OCI-LY1 (cell line): ENCODE results near the gene APOC3.

Experiments
- H2AFZ ChIP-seq: fragments of 200-600 bp; sonication (generic), shearing (Covaris generic); 2 replicates; pipeline ENCODE4 v1.6.0; 2014; ENCODE audit warnings: antibody characterized with exemption, mild to moderate bottlenecking, low read length
- H3F3A ChIP-seq: fragments of 200-600 bp; sonication (generic), shearing (Covaris generic); 2 replicates; pipeline ENCODE4 v1.6.0; 2014; ENCODE audit warnings: mild to moderate bottlenecking, antibody characterized with exemption, low read length, moderate library complexity; ENCODE audit not compliant: insufficient read depth
- H3K27ac ChIP-seq: fragments of 200-600 bp; sonication (generic); 2 replicates; pipeline ENCODE4 v1.5.1; 2014; ENCODE audit warnings: low read length, mixed run types, mild to moderate bottlenecking, low read depth; ENCODE audit not compliant: poor library complexity, severe bottlenecking
- H3K27me3 ChIP-seq: fragments of 200-600 bp; sonication (generic); 2 replicates; pipeline ENCODE4 v1.6.0; 2014; ENCODE audit warnings: antibody characterized with exemption, mild to moderate bottlenecking, low read length, moderate library complexity; ENCODE audit not compliant: insufficient read depth
- H3K36me3 ChIP-seq: fragments of 200-600 bp; sonication (generic); 2 replicates; pipeline ENCODE4 v1.6.1; 2014; ENCODE audit warnings: mild to moderate bottlenecking, antibody characterized with exemption, low read length, moderate library complexity, mixed read lengths; ENCODE audit not compliant: insufficient read depth
- H3K4me1 ChIP-seq: fragments of 200-600 bp; sonication (generic); 2 replicates; pipeline ENCODE4 v1.5.1; 2014; ENCODE audit warnings: mild to moderate bottlenecking, low read length, moderate library complexity; ENCODE audit not compliant: insufficient read depth, severe bottlenecking
- H3K4me2 ChIP-seq: fragments of 200-600 bp; sonication (generic), shearing (Covaris generic); 2 replicates; pipeline ENCODE4 v1.6.1; 2014; ENCODE audit warnings: low read length
- H3K4me3 ChIP-seq: fragments of 200-600 bp; sonication (generic); 2 replicates; pipeline ENCODE4 v1.5.1; 2014; ENCODE audit warnings: low read length, low read depth, mild to moderate bottlenecking, mixed read lengths; ENCODE audit not compliant: poor library complexity, severe bottlenecking
- H3K79me2 ChIP-seq: fragments of 200-600 bp; shearing (Covaris generic); 2 replicates; pipeline ENCODE4 v1.6.1; 2016; ENCODE audit warnings: mixed run types, low read length, mixed read lengths; ENCODE audit not compliant: insufficient read depth
- H3K9ac ChIP-seq: fragments of 200-600 bp; sonication (generic), shearing (Covaris generic); 2 replicates; pipeline ENCODE4 v1.6.1; 2014; ENCODE audit warnings: mild to moderate bottlenecking, low read length, mixed read lengths
- H3K9me2 ChIP-seq: fragments of 200-600 bp; sonication (generic), shearing (Covaris generic); 2 replicates; pipeline ENCODE4 v1.6.1; 2014; ENCODE audit warnings: low read depth, mild to moderate bottlenecking, low read length, mixed read lengths
- H3K9me3 ChIP-seq: fragments of 200-600 bp; shearing (Covaris generic); 2 replicates; pipeline ENCODE4 v1.6.1; 2014; ENCODE audit warnings: low read length, mixed read lengths
- H4K20me1 ChIP-seq: fragments of 200-600 bp; sonication (generic), shearing (Covaris generic); 2 replicates; pipeline ENCODE4 v1.6.0; 2016; ENCODE audit warnings: mild to moderate bottlenecking, low read length; ENCODE audit not compliant: insufficient read depth
- EZH2 ChIP-seq: fragments of 200-600 bp; sonication (generic), shearing (Covaris generic); IDR thresholded peaks from 2 replicates; pipeline ENCODE4 v1.8.0; 2017; ENCODE audit warnings: borderline replicate concordance, mixed run types, mild to moderate bottlenecking, antibody characterized with exemption, low read length, moderate library complexity, mixed read lengths
- TF ChIP-seq, protein P1 (sequence below): fragments of 200-600 bp; sonication (generic), shearing (Covaris generic); IDR thresholded peaks from 2 replicates; pipeline ENCODE4 v1.5.1; 2017; ENCODE audit warnings: mild to moderate bottlenecking, antibody characterized with exemption, low read length, moderate library complexity, mixed read lengths

APOC3 gene

DNA sequence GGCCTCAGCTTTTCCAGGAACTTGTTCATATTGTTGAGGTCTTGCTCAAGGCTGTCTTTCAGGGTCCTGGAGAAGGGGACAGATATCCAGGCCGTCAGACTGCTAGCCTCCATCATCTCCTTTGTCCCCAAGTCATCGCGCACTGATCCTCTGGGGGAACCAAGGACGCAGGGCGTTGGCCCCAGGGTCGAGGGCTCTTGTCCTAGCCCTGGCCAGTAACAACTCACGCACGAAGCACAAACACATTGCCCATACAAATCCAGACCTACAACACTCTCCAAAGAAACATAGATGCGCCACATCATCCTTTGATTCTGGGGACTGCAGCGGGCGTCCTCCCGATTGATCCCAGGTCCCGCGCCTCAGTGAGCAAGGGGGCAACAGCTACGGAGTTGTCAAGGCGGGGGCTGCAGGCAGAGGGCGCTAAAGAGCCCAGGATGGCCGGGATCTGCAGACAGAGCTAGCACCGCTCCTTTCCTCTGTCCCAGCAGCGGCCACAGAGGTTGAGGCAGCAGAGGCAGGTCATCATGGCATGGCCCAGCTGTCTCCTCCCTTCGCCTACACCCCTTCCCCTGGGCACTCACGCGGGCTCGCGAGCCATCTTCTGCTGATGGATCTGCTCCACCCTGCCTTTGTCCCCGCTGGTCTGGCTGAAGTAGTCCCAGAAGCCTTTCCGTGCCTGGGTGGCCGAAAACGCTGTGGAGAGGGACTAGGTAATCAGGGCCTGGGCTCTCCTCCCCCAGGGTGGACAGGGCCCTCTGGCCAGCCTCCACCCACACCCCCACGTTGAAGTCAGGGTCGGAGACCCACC lies 38.5 kb upstream of the APOC3 start:
- Histone ChIP-seq H3K4me2 (peak overlapping the region; percentile 70), H2AFZ (no peak overlapping the region), H3K27me3 (no peaks in the 10 kb centered on the region), H4K20me1 (no peaks in the 10 kb centered on the region), H3K9me2 (no peaks in the 10 kb centered on the region), H3K9me3 (no peaks in the 10 kb centered on the region), H3K4me1 (peaks cover 28% of the 10 kb centered on the region), H3K79me2 (peaks cover 10% of the 10 kb centered on the region; the same call in 1 of the 2 replicates), H3K36me3 (peaks cover 6% of the 10 kb centered on the region; the same call in 1 of the 2 replicates), H3F3A (no peaks in the 10 kb centered on the region), H3K9ac (peak overlapping the region; percentile 18; the same call in 1 of the 2 replicates), H3K27ac (no peak overlapping the region), H3K4me3 (peak overlapping the region; percentile 50)
- TF ChIP-seq EZH2: no peak
- TF ChIP-seq, protein P1, sequence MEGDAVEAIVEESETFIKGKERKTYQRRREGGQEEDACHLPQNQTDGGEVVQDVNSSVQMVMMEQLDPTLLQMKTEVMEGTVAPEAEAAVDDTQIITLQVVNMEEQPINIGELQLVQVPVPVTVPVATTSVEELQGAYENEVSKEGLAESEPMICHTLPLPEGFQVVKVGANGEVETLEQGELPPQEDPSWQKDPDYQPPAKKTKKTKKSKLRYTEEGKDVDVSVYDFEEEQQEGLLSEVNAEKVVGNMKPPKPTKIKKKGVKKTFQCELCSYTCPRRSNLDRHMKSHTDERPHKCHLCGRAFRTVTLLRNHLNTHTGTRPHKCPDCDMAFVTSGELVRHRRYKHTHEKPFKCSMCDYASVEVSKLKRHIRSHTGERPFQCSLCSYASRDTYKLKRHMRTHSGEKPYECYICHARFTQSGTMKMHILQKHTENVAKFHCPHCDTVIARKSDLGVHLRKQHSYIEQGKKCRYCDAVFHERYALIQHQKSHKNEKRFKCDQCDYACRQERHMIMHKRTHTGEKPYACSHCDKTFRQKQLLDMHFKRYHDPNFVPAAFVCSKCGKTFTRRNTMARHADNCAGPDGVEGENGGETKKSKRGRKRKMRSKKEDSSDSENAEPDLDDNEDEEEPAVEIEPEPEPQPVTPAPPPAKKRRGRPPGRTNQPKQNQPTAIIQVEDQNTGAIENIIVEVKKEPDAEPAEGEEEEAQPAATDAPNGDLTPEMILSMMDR: peak; percentile 71

- Histone ChIP-seq H3F3A (no peaks in the 10 kb centered on the region), H3K27me3 (no peaks in the 10 kb centered on the region), H3K79me2 (peaks cover 9% of the 10 kb centered on the region; the same call in 1 of the 2 replicates), H3K9me2 (no peaks in the 10 kb centered on the region), H3K9me3 (no peaks in the 10 kb centered on the region), H4K20me1 (no peaks in the 10 kb centered on the region), H3K4me2 (peak within 1 kb of the TSS; percentile 70), H3K4me3 (peak within 1 kb of the TSS; percentile 50), H3K36me3 (peaks cover under 1% of the 10 kb centered on the region; the same call in 1 of the 2 replicates), H3K27ac (no peak within 1 kb of the TSS), H3K4me1 (peaks cover 23% of the 10 kb centered on the region), H3K9ac (peak within 1 kb of the TSS; percentile 18; the same call in 1 of the 2 replicates), H2AFZ (no peak within 1 kb of the TSS)
- TF ChIP-seq, protein P1: no peak
- TF ChIP-seq EZH2: no peak
These were observed 37.9 kb upstream of the APOC3 start, which contains the start of gene APOA5 for GRCh38 chr11:116791813-116792143. Gene APOA5, minus strand, starts transcription at chr11:116791879. Its CDS starts 19 bp downstream, at chr11:116791860.

DNA sequence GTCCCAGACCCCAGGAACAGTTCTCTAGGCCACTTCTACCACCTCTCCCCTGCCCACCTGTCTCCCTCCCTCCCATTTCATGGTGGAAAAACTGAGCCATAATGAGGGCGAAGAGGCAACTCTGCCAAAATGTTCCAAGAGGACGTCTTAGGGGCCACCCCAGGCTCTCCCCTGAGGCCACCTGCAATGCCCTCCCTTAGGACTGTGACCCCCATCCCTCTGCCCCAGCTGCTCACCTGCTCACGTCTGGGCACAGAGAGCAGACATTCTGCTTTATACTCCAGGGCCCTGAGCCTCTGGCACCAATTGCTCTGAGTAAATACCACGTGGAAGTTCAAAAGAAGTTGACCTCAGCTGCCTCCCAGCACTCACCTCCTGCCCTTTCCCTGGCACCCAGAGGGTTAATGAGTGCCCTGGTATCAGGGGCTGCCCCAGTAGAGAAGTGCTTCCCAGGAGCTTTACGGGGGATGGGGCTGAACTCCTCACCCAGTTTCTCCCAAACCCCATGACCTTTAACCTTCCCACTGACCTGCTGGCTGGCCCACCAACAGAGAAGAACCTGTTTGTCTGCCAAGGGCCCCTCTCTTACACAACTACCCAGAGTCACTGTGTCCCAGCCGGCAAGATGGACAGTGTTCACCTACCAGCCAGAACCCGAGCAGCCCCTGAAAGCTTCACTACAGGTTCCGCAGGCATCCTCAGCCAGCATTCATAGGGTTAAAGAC lies 37.4 kb upstream of the APOC3 start:
- Histone ChIP-seq H3K9ac (no peak overlapping the region), H3K4me2 (no peak overlapping the region; the same call in 1 of the 2 replicates), H3K79me2 (peaks cover 4% of the 10 kb centered on the region; the same call in 1 of the 2 replicates), H2AFZ (no peak overlapping the region), H3K9me2 (no peaks in the 10 kb centered on the region), H3K27ac (no peak overlapping the region), H3F3A (no peaks in the 10 kb centered on the region), H3K4me1 (peaks cover 17% of the 10 kb centered on the region), H4K20me1 (no peaks in the 10 kb centered on the region), H3K4me3 (no peak overlapping the region), H3K36me3 (no peaks in the 10 kb centered on the region), H3K27me3 (no peaks in the 10 kb centered on the region), H3K9me3 (no peaks in the 10 kb centered on the region)
- TF ChIP-seq EZH2: no peak
- TF ChIP-seq, protein P1: no peak
